Measurements from ENCODE around the gene TK2. TPM values are rescaled to one million over a fixed set of nuclear protein-coding genes. Genes with fewer than 3 reads are reported as not detected.
A peak's percentile ranks its signal among the peaks of the same experiment; 100 is the strongest.
"Not testable (repeated sequence)": the region's sequence is repeated elsewhere in the genome, so short reads cannot be mapped to it uniquely, and the experiment has no call there.

The TK2 gene
- total RNA-seq, 2 donors from 2014 or later: 28.1 to 45.9 TPM

GRCh38 chr16:66507731-66508239 is 42.1 kb downstream of the TK2 start:
- Histone ChIP-seq H3K9me3 (no peaks in the 10 kb centered on the region), H3K4me3 (no peak overlapping the region), H3K4me1 (replicated peaks) (peaks cover 25% of the 10 kb centered on the region), H3K27me3 (replicated peaks; ENCODE audit: insufficient read depth) (no peaks in the 10 kb centered on the region), H3K36me3 (no peaks in the 10 kb centered on the region), H3K27ac (peak overlapping the region; percentile 69 to 73)
- intact Hi-C loops (cut with DNase I): no loop called here
- DNase-seq (ENCODE audit: low spot score): no peak
- WGBS: 61% methylated on average over 4 of the region's 4 CpGs
- no peak for TF ChIP-seq POLR2A (IDR thresholded peaks at IDR 0.05)
- no peak for TF ChIP-seq POLR2AphosphoS5 (IDR thresholded peaks at IDR 0.05)
- TF ChIP-seq CTCF (IDR thresholded peaks at IDR 0.05): no peak

- intact Hi-C loops (cut with DNase I): no loop called here
- Histone ChIP-seq H3K9me3 (no peaks in the 10 kb centered on the region), H3K4me1 (replicated peaks) (peaks cover 14% of the 10 kb centered on the region), H3K4me3 (no peak overlapping the region), H3K27me3 (replicated peaks; ENCODE audit: insufficient read depth) (no peaks in the 10 kb centered on the region), H3K27ac (peak overlapping the region; percentile 61 to 67), H3K36me3 (no peaks in the 10 kb centered on the region)
- WGBS: 77% methylated on average over 3 of the region's 3 CpGs
- TF ChIP-seq POLR2A (IDR thresholded peaks at IDR 0.05) (no peak), CTCF (IDR thresholded peaks at IDR 0.05) (no peak), POLR2AphosphoS5 (IDR thresholded peaks at IDR 0.05) (no peak)
- DNase-seq (ENCODE audit: low spot score): no peak
Measured at GRCh38 chr16:66503612-66504011, 46.3 kb downstream of the TK2 start.

GRCh38 chr16:66503030-66503429 is 46.9 kb downstream of the TK2 start:
- H3K4me3 ChIP-seq: no peak overlapping the region
- no peak for TF ChIP-seq POLR2A (IDR thresholded peaks at IDR 0.05)
- TF ChIP-seq POLR2AphosphoS5 (IDR thresholded peaks at IDR 0.05): peak; percentile 79
- H3K27me3 ChIP-seq (replicated peaks; ENCODE audit: insufficient read depth): no peaks in the 10 kb centered on the region
- intact Hi-C loops (cut with DNase I): no loop called here
- no peaks in the 10 kb centered on the region for H3K36me3 ChIP-seq
- peak overlapping the region; percentile 61 to 67 for H3K27ac ChIP-seq
- 54% methylated on average over 2 of the region's 2 CpGs for WGBS
- H3K4me1 ChIP-seq (replicated peaks): peaks cover 8% of the 10 kb centered on the region
- peak; percentile 60 for DNase-seq (ENCODE audit: low spot score)
- H3K9me3 ChIP-seq: no peaks in the 10 kb centered on the region

GRCh38 chr16:66502020-66502913 is 47.7 kb downstream of the TK2 start:
- Histone ChIP-seq H3K27me3 (replicated peaks; ENCODE audit: insufficient read depth) (no peaks in the 10 kb centered on the region), H3K36me3 (no peaks in the 10 kb centered on the region), H3K4me3 (no peak overlapping the region), H3K9me3 (no peaks in the 10 kb centered on the region), H3K4me1 (replicated peaks) (peaks cover 3% of the 10 kb centered on the region), H3K27ac (peak overlapping the region; percentile 61 to 67)
- WGBS: 67% methylated on average over 12 of the region's 12 CpGs
- TF ChIP-seq POLR2A (IDR thresholded peaks at IDR 0.05) (no peak), POLR2AphosphoS5 (IDR thresholded peaks at IDR 0.05) (peak; percentile 45), CTCF (IDR thresholded peaks at IDR 0.05) (no peak)
- intact Hi-C loops (cut with DNase I): no loop called here
- no peak for DNase-seq (ENCODE audit: low spot score)

GRCh38 chr16:66501563-66501962 is 48.4 kb downstream of the TK2 start:
- H3K4me3 ChIP-seq; DNase-seq (ENCODE audit: low spot score); intact Hi-C loops (cut with DNase I); H3K9me3 ChIP-seq; H3K4me1 ChIP-seq (replicated peaks); H3K36me3 ChIP-seq; H3K27me3 ChIP-seq (replicated peaks; ENCODE audit: insufficient read depth): not testable (repeated sequence)
- 96% methylated on average over 4 of the region's 4 CpGs for WGBS
- peak overlapping the region in 1 of 2 donors; percentile 61 for H3K27ac ChIP-seq

GRCh38 chr16:66497921-66498320 is 52.0 kb downstream of the TK2 start:
- WGBS: 92% methylated on average over 2 of the region's 2 CpGs
- H3K4me3 ChIP-seq; H3K27me3 ChIP-seq (replicated peaks; ENCODE audit: insufficient read depth); intact Hi-C loops (cut with DNase I); H3K4me1 ChIP-seq (replicated peaks); H3K27ac ChIP-seq; DNase-seq (ENCODE audit: low spot score); H3K9me3 ChIP-seq; H3K36me3 ChIP-seq: not testable (repeated sequence)

GRCh38 chr16:66496226-66496625 is 53.7 kb downstream of the TK2 start:
- WGBS: 97% methylated on average over 10 of the region's 10 CpGs
- intact Hi-C loops (cut with DNase I); H3K27ac ChIP-seq; H3K4me1 ChIP-seq (replicated peaks); H3K27me3 ChIP-seq (replicated peaks; ENCODE audit: insufficient read depth); H3K4me3 ChIP-seq; H3K36me3 ChIP-seq; DNase-seq (ENCODE audit: low spot score); H3K9me3 ChIP-seq: not testable (repeated sequence)

All from prostate gland (tissue), 2 donors.